Measurements from ENCODE around the gene ISOC2.

DNA sequence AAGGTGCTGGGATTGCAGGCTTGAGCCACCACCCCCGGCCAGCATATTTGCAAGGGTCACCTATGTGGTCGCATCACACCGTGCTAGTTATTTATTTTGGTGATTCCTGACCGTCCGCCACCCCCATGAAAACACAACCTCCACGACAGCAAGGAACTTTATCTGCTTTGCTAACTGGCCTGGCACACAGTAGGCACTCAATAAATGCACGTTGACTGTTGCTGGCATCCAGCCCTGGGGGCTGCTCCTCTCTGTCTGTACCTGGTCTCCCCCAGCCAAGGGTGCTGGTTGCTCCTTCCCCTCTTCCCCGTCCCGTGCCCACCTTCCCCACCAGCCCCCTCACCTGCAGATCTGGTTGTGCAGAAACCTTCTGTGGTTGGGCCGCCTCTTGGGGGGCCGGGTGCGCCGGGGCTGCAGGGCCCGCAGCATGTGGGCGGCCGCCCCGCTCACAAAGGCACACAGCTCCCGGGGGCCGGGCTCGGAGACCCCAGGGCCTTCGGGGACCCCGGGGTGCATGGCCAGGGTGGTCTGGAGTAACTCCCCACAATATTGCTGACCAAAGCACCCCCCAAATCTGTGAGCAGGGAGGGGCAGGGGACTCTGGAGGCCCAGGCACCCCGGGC is 2.7 kb upstream of the ISOC2 start:
- TF ChIP-seq, protein P1, sequence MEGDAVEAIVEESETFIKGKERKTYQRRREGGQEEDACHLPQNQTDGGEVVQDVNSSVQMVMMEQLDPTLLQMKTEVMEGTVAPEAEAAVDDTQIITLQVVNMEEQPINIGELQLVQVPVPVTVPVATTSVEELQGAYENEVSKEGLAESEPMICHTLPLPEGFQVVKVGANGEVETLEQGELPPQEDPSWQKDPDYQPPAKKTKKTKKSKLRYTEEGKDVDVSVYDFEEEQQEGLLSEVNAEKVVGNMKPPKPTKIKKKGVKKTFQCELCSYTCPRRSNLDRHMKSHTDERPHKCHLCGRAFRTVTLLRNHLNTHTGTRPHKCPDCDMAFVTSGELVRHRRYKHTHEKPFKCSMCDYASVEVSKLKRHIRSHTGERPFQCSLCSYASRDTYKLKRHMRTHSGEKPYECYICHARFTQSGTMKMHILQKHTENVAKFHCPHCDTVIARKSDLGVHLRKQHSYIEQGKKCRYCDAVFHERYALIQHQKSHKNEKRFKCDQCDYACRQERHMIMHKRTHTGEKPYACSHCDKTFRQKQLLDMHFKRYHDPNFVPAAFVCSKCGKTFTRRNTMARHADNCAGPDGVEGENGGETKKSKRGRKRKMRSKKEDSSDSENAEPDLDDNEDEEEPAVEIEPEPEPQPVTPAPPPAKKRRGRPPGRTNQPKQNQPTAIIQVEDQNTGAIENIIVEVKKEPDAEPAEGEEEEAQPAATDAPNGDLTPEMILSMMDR (IDR thresholded peaks at IDR 0.05; ENCODE audit: insufficient read depth, low read length, poor library complexity, severe bottlenecking), result no peak
- no peak for TF ChIP-seq EZH2phosphoT487 (conservative IDR thresholded peaks at IDR 0.05; ENCODE audit: low read length)

Measured in SU-DHL-6 (cell line).